HG02852 (cell line): Measurements from ENCODE around the gene ZNF19.

Experiments
- ATAC-seq: cut with Tn5 transposase; IDR thresholded peaks from one replicate; pipeline ENCODE4 v1.9.1; 2021; ENCODE audit warnings: mild to moderate bottlenecking, moderate library complexity; ENCODE audit not compliant: unreplicated experiment

ZNF19 gene

GRCh38 chr16:71443714-71444113 is 45.4 kb downstream of the ZNF19 start:
- ATAC-seq = no peak

- no peak for ATAC-seq
Observed at GRCh38 chr16:71442051-71442440, 47.1 kb downstream of the ZNF19 start, which contains the start of gene TLE7. TSS of gene TLE7 (minus strand) at chr16:71442054. CDS start at chr16:71433324, 8,730 bp downstream.

GRCh38 chr16:71441348-71442050 is 47.6 kb downstream of the ZNF19 start:
- no peak for ATAC-seq

GRCh38 chr16:71440669-71441347 is 48.3 kb downstream of the ZNF19 start:
- ATAC-seq = no peak

GRCh38 chr16:71439523-71439922 is 49.6 kb downstream of the ZNF19 start:
- ATAC-seq = no peak

GRCh38 chr16:71436473-71436872 is 52.7 kb downstream of the ZNF19 start:
- ATAC-seq = no peak

- no peak for ATAC-seq
Observed at GRCh38 chr16:71432906-71433305, 56.2 kb downstream of the ZNF19 start.

GRCh38 chr16:71431991-71432390 is 57.1 kb downstream of the ZNF19 start:
- ATAC-seq = no peak

GRCh38 chr16:71431176-71431575 is 57.9 kb downstream of the ZNF19 start:
- no peak for ATAC-seq

- no peak for ATAC-seq
Observed at GRCh38 chr16:71430744-71431143, 58.4 kb downstream of the ZNF19 start.

GRCh38 chr16:71429581-71429980 is 59.5 kb downstream of the ZNF19 start:
- no peak for ATAC-seq

- ATAC-seq = no peak
Observed at GRCh38 chr16:71428883-71429282, 60.2 kb downstream of the ZNF19 start.

- ATAC-seq = no peak
Observed at GRCh38 chr16:71428385-71428784, 60.7 kb downstream of the ZNF19 start.

GRCh38 chr16:71426880-71427615 is 62.1 kb downstream of the ZNF19 start:
- no peak for ATAC-seq

- peak; percentile 54 for ATAC-seq
Observed at GRCh38 chr16:71426069-71426879, 62.9 kb downstream of the ZNF19 start.

GRCh38 chr16:71425746-71426068 is 63.4 kb downstream of the ZNF19 start:
- no peak for ATAC-seq

GRCh38 chr16:71424626-71425025 is 64.5 kb downstream of the ZNF19 start:
- no peak for ATAC-seq

GRCh38 chr16:71423865-71424264 is 65.3 kb downstream of the ZNF19 start:
- no peak for ATAC-seq
